HEK293 (cell line): ENCODE measurements around the gene HSDL1.

ENCODE experiments used
- ELK4 ChIP-seq: IDR thresholded peaks from 2 replicates; pipeline ENCODE4 v1.6.1; 2011; ENCODE audit warnings: mild to moderate bottlenecking, low read depth, low read length, borderline replicate concordance
- FEZF1 ChIP-seq: fragments of 450-650 bp; formaldehyde crosslinking; IDR thresholded peaks from 2 replicates; pipeline ENCODE4 v1.5.1; 2016; ENCODE audit warnings: missing biosample characterization, missing genetic modification characterization
- MYNN ChIP-seq: fragments of 450-650 bp; formaldehyde crosslinking; IDR thresholded peaks from 2 replicates; pipeline ENCODE4 v1.5.1; 2016; ENCODE audit warnings: missing biosample characterization, missing genetic modification characterization, borderline replicate concordance
- OSR2 ChIP-seq: fragments of 450-650 bp; formaldehyde crosslinking; IDR thresholded peaks from 2 replicates; pipeline ENCODE4 v1.5.1; 2016; ENCODE audit warnings: missing biosample characterization, missing genetic modification characterization
- PRDM1 ChIP-seq: fragments of 450-650 bp; formaldehyde crosslinking; IDR thresholded peaks from 2 replicates; pipeline ENCODE4; 2016; ENCODE audit warnings: missing biosample characterization, missing genetic modification characterization
- YY1 ChIP-seq: fragments of 450-650 bp; formaldehyde crosslinking; IDR thresholded peaks from 2 replicates; pipeline ENCODE4 v1.5.1; 2018; ENCODE audit warnings: missing biosample characterization, missing genetic modification characterization
- ZBTB1 ChIP-seq: fragments of 450-650 bp; formaldehyde crosslinking; IDR thresholded peaks from 2 replicates; pipeline ENCODE4 v1.5.1; 2016; ENCODE audit warnings: missing biosample characterization, missing genetic modification characterization
- ZBTB21 ChIP-seq: fragments of 450-650 bp; formaldehyde crosslinking; IDR thresholded peaks from 2 replicates; pipeline ENCODE4 v1.5.1; 2017; ENCODE audit warnings: missing biosample characterization, missing genetic modification characterization
- ZNF133 ChIP-seq: fragments of 450-650 bp; formaldehyde crosslinking; IDR thresholded peaks from 2 replicates; pipeline ENCODE4 v1.5.1; 2016; ENCODE audit warnings: missing biosample characterization, missing genetic modification characterization
- ZNF24 ChIP-seq: fragments of 450-650 bp; formaldehyde crosslinking; IDR thresholded peaks from 2 replicates; pipeline ENCODE4 v1.5.1; 2016; ENCODE audit warnings: missing biosample characterization, missing genetic modification characterization
- ZNF350 ChIP-seq: fragments of 450-650 bp; formaldehyde crosslinking; IDR thresholded peaks from 2 replicates; pipeline ENCODE4 v1.5.0; 2017; ENCODE audit warnings: missing biosample characterization, mild to moderate bottlenecking, missing genetic modification characterization
- ZNF394 ChIP-seq: fragments of 450-650 bp; formaldehyde crosslinking; IDR thresholded peaks from 2 replicates; pipeline ENCODE4 v1.5.1; 2016; ENCODE audit warnings: missing biosample characterization, missing genetic modification characterization, mild to moderate bottlenecking, moderate library complexity, borderline replicate concordance
- ZNF416 ChIP-seq: fragments of 450-650 bp; formaldehyde crosslinking; IDR thresholded peaks from 2 replicates; pipeline ENCODE4 v1.5.1; 2016; ENCODE audit warnings: missing biosample characterization, missing genetic modification characterization
- ZNF555 ChIP-seq: fragments of 450-650 bp; formaldehyde crosslinking; conservative IDR thresholded peaks from 2 replicates; pipeline ENCODE4 v1.5.1; 2017; ENCODE audit warnings: missing biosample characterization, mild to moderate bottlenecking, missing genetic modification characterization, inconsistent platforms
- ZNF610 ChIP-seq: fragments of 450-650 bp; formaldehyde crosslinking; IDR thresholded peaks from 2 replicates; pipeline ENCODE4 v1.5.1; 2016; ENCODE audit warnings: missing biosample characterization, missing genetic modification characterization, borderline replicate concordance
- ZNF707 ChIP-seq: fragments of 450-650 bp; formaldehyde crosslinking; IDR thresholded peaks from 2 replicates; pipeline ENCODE4 v1.5.1; 2016; ENCODE audit warnings: missing biosample characterization, missing genetic modification characterization
- ZNF747 ChIP-seq: fragments of 450-650 bp; formaldehyde crosslinking; IDR thresholded peaks from 2 replicates; pipeline ENCODE4 v1.5.1; 2016; ENCODE audit warnings: missing biosample characterization, missing genetic modification characterization
- ZNF777 ChIP-seq: fragments of 450-650 bp; formaldehyde crosslinking; IDR thresholded peaks from 2 replicates; pipeline ENCODE4 v1.5.1; 2017; ENCODE audit warnings: missing biosample characterization, missing genetic modification characterization, borderline replicate concordance
- ZNF785 ChIP-seq: fragments of 450-650 bp; formaldehyde crosslinking; IDR thresholded peaks from 2 replicates; pipeline ENCODE4 v1.5.1; 2016; ENCODE audit warnings: missing biosample characterization, missing genetic modification characterization
- ZSCAN4 ChIP-seq: fragments of 450-650 bp; formaldehyde crosslinking; IDR thresholded peaks from 2 replicates; pipeline ENCODE4 v1.5.1; 2017; ENCODE audit warnings: missing biosample characterization, missing genetic modification characterization
- TF ChIP-seq, protein P1 (sequence below): fragments of 450-650 bp; formaldehyde crosslinking; IDR thresholded peaks from 2 replicates; pipeline ENCODE4 v1.5.1; 2016; ENCODE audit warnings: missing biosample characterization, missing genetic modification characterization
- TF ChIP-seq, protein P2 (sequence below): fragments of 450-650 bp; formaldehyde crosslinking; IDR thresholded peaks from 2 replicates; pipeline ENCODE4 v1.5.1; 2016; ENCODE audit warnings: missing biosample characterization, missing genetic modification characterization
- TF ChIP-seq, protein P3 (sequence below): fragments of 450-650 bp; formaldehyde crosslinking; IDR thresholded peaks from 2 replicates; pipeline ENCODE4 v1.5.1; 2016; ENCODE audit warnings: missing biosample characterization, missing genetic modification characterization, low read depth

HSDL1 gene

GRCh38 chr16:84186685-84187437 is 41.9 kb upstream of the HSDL1 start, which contains the start of gene TAF1C (continued):
- TF ChIP-seq, protein P1, sequence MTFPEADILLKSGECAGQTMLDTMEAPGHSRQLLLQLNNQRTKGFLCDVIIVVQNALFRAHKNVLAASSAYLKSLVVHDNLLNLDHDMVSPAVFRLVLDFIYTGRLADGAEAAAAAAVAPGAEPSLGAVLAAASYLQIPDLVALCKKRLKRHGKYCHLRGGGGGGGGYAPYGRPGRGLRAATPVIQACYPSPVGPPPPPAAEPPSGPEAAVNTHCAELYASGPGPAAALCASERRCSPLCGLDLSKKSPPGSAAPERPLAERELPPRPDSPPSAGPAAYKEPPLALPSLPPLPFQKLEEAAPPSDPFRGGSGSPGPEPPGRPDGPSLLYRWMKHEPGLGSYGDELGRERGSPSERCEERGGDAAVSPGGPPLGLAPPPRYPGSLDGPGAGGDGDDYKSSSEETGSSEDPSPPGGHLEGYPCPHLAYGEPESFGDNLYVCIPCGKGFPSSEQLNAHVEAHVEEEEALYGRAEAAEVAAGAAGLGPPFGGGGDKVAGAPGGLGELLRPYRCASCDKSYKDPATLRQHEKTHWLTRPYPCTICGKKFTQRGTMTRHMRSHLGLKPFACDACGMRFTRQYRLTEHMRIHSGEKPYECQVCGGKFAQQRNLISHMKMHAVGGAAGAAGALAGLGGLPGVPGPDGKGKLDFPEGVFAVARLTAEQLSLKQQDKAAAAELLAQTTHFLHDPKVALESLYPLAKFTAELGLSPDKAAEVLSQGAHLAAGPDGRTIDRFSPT (tag by site-specific recombination): no peak
- TF ChIP-seq ZSCAN4 (tag by site-specific recombination) (no peak), ZNF555 (no peak), ZNF707 (no peak), ZNF133 (tag by site-specific recombination) (no peak), ZNF785 (tag by site-specific recombination) (no peak), ZBTB1 (tag by site-specific recombination) (no peak), YY1 (tag by site-specific recombination) (no peak), ZBTB21 (tag by site-specific recombination) (0 out of 2 replicates have a peak, but pooled peaks have one; percentile 12), OSR2 (tag by site-specific recombination) (no peak), ELK4 (no peak), ZNF777 (tag by site-specific recombination) (no peak), ZNF416 (tag by site-specific recombination) (no peak), MYNN (tag by site-specific recombination) (no peak), ZNF747 (no peak), ZNF610 (tag by site-specific recombination) (no peak), PRDM1 (no peak), ZNF350 (no peak), ZNF24 (tag by site-specific recombination) (no peak), ZNF394 (tag by site-specific recombination) (no peak), FEZF1 (tag by site-specific recombination) (no peak)
- TF ChIP-seq, protein P2, sequence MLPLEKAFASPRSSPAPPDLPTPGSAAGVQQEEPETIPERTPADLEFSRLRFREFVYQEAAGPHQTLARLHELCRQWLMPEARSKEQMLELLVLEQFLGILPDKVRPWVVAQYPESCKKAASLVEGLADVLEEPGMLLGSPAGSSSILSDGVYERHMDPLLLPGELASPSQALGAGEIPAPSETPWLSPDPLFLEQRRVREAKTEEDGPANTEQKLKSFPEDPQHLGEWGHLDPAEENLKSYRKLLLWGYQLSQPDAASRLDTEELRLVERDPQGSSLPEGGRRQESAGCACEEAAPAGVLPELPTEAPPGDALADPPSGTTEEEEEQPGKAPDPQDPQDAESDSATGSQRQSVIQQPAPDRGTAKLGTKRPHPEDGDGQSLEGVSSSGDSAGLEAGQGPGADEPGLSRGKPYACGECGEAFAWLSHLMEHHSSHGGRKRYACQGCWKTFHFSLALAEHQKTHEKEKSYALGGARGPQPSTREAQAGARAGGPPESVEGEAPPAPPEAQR: no peak
- TF ChIP-seq, protein P3, sequence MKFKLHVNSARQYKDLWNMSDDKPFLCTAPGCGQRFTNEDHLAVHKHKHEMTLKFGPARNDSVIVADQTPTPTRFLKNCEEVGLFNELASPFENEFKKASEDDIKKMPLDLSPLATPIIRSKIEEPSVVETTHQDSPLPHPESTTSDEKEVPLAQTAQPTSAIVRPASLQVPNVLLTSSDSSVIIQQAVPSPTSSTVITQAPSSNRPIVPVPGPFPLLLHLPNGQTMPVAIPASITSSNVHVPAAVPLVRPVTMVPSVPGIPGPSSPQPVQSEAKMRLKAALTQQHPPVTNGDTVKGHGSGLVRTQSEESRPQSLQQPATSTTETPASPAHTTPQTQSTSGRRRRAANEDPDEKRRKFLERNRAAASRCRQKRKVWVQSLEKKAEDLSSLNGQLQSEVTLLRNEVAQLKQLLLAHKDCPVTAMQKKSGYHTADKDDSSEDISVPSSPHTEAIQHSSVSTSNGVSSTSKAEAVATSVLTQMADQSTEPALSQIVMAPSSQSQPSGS (tag by site-specific recombination): no peak
